HUES48 (cell line): ENCODE data around the gene CDH5.

Experiments used
- H3K27ac ChIP-seq: one replicate; pipeline ENCODE4 v1.7.0; 2013; ENCODE audit warnings: low read depth, low read length, inconsistent platforms
- H3K27me3 ChIP-seq: 2 replicates; pipeline ENCODE4 v1.6.1; 2013; ENCODE audit warnings: mild to moderate bottlenecking, low read length; ENCODE audit not compliant: control insufficient read depth, insufficient read depth
- H3K36me3 ChIP-seq: 2 replicates; pipeline ENCODE4 v1.6.1; 2013; ENCODE audit warnings: low read length; ENCODE audit not compliant: control insufficient read depth, insufficient read depth
- H3K4me1 ChIP-seq: 2 replicates; pipeline ENCODE4 v1.6.1; 2013; ENCODE audit warnings: mild to moderate bottlenecking, low read length; ENCODE audit not compliant: control insufficient read depth, insufficient read depth
- H3K4me3 ChIP-seq: 2 replicates; pipeline ENCODE4 v1.5.1; 2013; ENCODE audit warnings: mild to moderate bottlenecking, low read depth, low read length
- H3K9ac ChIP-seq: 2 replicates; pipeline ENCODE4 v1.6.1; 2013; ENCODE audit warnings: mild to moderate bottlenecking, low read depth, low read length, moderate library complexity
- H3K9me3 ChIP-seq: 2 replicates; pipeline ENCODE4 v1.6.1; 2013; ENCODE audit warnings: low read length; ENCODE audit not compliant: control insufficient read depth, insufficient read depth

The CDH5 gene

DNA sequence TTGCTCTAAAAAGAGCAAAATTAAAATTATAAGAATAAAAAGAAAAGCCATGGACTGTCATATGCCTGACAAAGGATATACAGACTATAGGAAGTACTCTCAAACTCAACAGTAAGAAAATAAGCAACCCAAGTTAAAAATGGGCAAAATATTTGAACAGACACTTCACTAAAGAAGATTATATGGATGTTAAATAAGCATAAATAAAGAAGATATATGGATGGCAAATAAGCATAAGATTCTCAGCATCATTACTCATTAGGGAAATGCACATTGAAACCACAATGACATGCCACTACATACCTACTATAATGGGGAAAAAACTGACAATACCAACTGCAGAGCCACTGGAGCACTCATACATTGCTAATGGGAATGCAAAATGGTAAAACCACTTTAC is 45.7 kb downstream of the CDH5 start:
- Histone ChIP-seq H3K36me3 (no peaks in the 10 kb centered on the region), H3K27me3 (peaks cover 3% of the 10 kb centered on the region; the same call in 1 of the 2 replicates), H3K4me3 (no peak overlapping the region), H3K9ac (no peak overlapping the region), H3K4me1 (peaks cover 5% of the 10 kb centered on the region; the same call in 1 of the 2 replicates), H3K9me3 (no peaks in the 10 kb centered on the region), H3K27ac (no peak overlapping the region)

DNA sequence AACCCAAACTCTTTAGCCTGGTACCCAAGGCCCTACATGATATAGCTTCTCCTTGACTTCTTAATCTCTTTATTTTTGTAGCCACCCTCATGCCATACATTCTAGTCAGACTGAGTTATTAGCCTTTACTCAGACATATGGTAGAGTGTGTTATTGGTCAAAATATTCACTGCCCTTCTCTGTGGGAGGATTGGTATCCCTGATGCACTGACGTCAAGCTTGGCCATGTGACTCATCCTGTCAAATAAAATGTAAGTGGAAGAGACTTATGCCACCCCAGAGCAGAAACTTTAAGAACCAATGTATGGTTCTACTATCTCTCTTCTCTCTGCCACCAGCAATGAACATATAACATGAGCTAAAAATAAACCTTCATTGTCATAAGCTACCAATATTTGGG is 48.4 kb downstream of the CDH5 start:
- Histone ChIP-seq H3K9ac (no peak overlapping the region), H3K9me3 (no peaks in the 10 kb centered on the region), H3K4me1 (no peaks in the 10 kb centered on the region), H3K4me3 (no peak overlapping the region), H3K27me3 (no peaks in the 10 kb centered on the region), H3K36me3 (no peaks in the 10 kb centered on the region), H3K27ac (no peak overlapping the region)

DNA sequence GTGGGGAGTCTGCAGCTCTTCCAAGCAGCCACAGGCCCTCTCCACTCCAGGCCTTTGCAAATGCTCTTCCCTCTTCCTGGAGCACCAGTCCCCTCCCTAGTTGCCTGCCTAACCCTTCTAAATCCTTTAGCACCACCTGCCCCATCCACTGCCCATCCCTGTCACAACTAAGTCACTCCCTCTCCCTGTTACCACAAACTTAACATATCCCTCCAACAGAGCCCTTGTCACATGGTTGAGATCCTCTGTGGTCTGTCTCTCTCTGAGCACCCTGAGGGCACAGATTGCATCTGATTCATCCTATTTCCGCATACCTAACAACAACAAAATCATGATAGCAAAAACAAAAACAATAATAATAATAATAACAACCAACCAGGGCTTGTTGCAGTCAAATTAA is 49.6 kb downstream of the CDH5 start:
- no peaks in the 10 kb centered on the region for H3K4me1 ChIP-seq
- no peaks in the 10 kb centered on the region for H3K9me3 ChIP-seq
- no peak overlapping the region for H3K27ac ChIP-seq
- H3K27me3 ChIP-seq: peaks cover 5% of the 10 kb centered on the region; the same call in 1 of the 2 replicates
- H3K4me3 ChIP-seq: no peak overlapping the region
- no peak overlapping the region for H3K9ac ChIP-seq
- H3K36me3 ChIP-seq: no peaks in the 10 kb centered on the region

DNA sequence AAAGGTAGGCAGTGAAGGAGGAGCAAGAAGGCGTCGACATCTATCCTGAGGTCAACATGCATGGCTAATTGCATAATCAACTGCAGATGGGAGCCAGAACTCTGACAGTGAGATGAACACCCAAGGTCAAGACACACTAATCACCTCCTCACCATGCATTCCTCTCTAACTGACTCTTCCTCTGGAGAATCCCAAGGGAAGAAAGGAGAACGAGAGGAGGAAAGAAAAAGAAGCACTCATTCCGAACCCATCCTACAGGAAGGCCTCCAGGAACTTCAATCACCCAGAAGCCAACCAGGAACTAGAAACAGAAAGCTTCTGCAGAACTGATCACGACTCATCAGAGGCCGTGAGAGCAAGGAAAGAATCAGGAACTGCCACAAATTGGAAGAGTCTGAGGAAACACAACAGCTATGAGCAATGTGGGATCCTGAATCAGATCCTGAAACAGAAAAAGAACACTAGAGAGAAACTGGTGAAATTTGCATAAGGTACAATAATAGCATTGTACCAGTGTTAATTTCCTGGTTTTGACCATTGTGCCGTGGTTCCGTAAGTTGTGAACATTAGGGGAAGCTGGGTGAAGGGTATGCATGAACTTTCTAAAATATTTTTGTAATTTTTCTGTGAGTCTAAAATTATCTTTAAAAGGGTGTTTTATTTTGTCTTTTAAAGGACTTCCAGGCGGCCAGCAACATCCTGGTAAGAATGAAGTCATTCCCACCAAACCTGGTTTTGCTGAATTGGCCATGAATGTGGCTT is 50.6 kb downstream of the CDH5 start:
- no peak overlapping the region for H3K9ac ChIP-seq
- H3K27me3 ChIP-seq: peaks cover 8% of the 10 kb centered on the region; the same call in 1 of the 2 replicates
- no peak overlapping the region for H3K27ac ChIP-seq
- no peaks in the 10 kb centered on the region for H3K4me1 ChIP-seq
- no peaks in the 10 kb centered on the region for H3K9me3 ChIP-seq
- H3K4me3 ChIP-seq: no peak overlapping the region
- no peaks in the 10 kb centered on the region for H3K36me3 ChIP-seq

DNA sequence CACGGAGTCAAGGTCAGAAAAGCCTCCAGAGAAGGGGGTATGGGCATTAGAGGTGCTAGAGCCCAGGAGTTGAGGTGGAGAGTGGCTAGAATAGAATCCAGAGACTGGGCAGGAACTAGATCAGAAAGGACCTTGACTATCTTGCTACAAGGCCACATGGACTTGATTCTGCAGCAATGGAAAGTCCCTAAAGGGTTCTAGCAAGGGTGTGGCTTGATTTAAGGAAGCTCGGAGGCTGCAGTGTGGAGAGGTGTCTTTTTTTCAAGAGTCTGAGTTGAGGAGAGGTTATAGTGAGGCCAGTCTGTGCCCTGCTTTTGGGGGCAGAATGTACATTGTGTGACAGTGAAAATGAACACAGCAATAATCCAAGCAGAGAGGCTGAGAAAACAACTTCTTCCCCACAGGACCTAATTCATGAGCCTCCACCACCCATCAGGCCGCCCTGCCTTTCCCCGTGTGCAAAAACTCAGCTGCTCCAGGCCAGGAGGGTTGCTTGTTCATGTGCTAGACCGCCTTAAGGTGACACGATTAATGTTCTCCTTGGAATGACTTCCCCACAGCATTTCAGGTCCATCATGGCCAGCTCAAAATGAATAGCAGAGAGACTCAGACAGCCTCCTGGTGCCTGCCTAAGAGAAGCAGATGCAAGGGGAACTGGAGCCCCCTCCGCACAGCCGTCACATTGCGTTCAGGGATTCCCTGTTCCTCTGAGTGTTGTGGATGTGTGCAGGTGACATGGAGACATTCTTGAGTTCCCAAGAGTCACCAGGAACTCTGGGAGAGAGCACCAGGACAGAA is 51.9 kb downstream of the CDH5 start:
- H3K9me3 ChIP-seq: no peaks in the 10 kb centered on the region
- no peaks in the 10 kb centered on the region for H3K36me3 ChIP-seq
- H3K4me1 ChIP-seq: no peaks in the 10 kb centered on the region
- peaks cover 19% of the 10 kb centered on the region for H3K27me3 ChIP-seq
- H3K4me3 ChIP-seq: no peak overlapping the region
- H3K9ac ChIP-seq: no peak overlapping the region
- H3K27ac ChIP-seq: no peak overlapping the region

DNA sequence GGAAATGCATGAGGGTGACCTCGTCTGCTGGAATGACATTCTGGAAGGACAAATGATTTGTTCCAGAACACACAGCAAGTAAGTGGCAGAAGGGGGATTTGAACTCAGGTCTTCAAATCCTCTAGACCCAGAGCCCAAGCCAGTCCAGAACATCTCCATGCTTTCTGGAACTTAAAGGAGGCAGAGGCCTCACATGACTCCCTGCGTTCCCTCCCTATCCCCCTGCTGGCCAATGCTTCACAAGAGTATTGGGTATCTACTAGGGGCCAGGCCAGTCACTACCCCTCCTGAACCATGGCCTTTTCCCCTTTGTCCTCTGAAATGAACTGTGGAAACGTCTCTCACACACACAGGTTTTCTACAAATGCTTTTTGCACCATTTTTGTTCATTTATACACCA is 53.0 kb downstream of the CDH5 start:
- Histone ChIP-seq H3K36me3 (no peaks in the 10 kb centered on the region), H3K9me3 (no peaks in the 10 kb centered on the region), H3K9ac (no peak overlapping the region), H3K4me1 (no peaks in the 10 kb centered on the region), H3K4me3 (no peak overlapping the region), H3K27ac (no peak overlapping the region), H3K27me3 (peaks cover 31% of the 10 kb centered on the region)

DNA sequence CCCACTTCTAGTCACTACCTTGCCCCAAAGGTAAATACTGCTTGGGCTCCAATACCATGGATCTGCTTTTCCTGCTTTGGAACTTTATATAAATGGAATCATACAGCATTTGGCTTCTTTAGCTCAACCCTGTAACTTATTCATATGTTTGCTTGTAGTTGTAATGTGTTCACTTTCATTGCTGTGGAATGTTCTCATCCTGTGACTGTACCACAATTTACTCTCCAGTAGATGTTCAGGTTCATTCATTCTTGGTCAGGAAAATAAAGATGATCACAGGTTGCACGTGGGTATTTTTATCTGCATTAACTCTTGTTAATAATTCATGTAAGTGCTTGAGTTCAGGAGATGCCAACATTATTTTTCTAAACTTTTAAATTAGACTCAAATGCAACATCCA is 53.9 kb downstream of the CDH5 start:
- Histone ChIP-seq H3K27me3 (peaks cover 40% of the 10 kb centered on the region), H3K27ac (no peak overlapping the region), H3K4me1 (no peaks in the 10 kb centered on the region), H3K9me3 (no peaks in the 10 kb centered on the region), H3K9ac (no peak overlapping the region), H3K36me3 (no peaks in the 10 kb centered on the region), H3K4me3 (no peak overlapping the region)

DNA sequence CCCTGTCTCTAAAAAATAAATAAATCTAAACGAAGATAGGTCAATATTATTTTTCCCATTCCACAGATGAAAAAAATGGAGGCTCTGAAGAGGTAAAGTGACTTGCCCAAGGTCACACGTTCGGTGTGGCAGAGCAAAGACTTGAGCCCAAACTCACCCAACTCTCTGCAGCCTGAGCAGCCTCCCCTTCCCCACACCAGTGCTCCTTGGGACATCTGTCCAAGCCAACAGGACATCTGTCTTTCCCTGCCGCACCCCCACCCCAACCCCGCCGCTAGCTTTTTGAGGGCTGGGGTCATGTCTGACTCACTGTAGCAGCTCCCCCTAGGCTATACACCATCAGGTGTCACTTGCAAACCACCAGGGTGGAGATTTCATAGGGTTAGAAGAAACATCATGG is 55.4 kb downstream of the CDH5 start:
- H3K27ac ChIP-seq: no peak overlapping the region
- H3K9me3 ChIP-seq: no peaks in the 10 kb centered on the region
- no peaks in the 10 kb centered on the region for H3K36me3 ChIP-seq
- H3K4me3 ChIP-seq: no peak overlapping the region
- H3K4me1 ChIP-seq: peaks cover 4% of the 10 kb centered on the region; the same call in 1 of the 2 replicates
- H3K9ac ChIP-seq: no peak overlapping the region
- peaks cover 53% of the 10 kb centered on the region for H3K27me3 ChIP-seq

DNA sequence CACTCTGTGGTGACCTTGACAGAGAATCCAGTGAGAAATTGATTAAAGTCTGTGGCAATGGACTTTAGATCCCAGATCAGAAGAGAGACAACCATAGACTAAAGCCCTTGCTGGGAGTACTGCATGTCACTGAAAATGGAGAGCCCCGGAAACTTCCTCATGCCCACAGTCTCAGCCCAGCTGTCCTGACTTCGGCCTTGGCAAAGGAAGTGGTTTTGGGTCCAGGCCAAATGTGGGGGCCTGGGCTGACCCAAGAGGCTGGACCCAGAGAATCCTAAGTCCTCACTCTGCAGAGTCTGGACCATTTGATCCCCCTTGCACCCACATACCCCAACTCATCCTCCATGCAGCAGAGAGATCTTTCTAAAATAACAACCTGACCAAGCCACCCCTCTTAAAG is 55.9 kb downstream of the CDH5 start:
- no peak overlapping the region for H3K27ac ChIP-seq
- H3K9ac ChIP-seq: no peak overlapping the region
- H3K4me3 ChIP-seq: no peak overlapping the region
- H3K4me1 ChIP-seq: peaks cover 4% of the 10 kb centered on the region; the same call in 1 of the 2 replicates
- no peaks in the 10 kb centered on the region for H3K36me3 ChIP-seq
- no peaks in the 10 kb centered on the region for H3K9me3 ChIP-seq
- peaks cover 56% of the 10 kb centered on the region for H3K27me3 ChIP-seq

DNA sequence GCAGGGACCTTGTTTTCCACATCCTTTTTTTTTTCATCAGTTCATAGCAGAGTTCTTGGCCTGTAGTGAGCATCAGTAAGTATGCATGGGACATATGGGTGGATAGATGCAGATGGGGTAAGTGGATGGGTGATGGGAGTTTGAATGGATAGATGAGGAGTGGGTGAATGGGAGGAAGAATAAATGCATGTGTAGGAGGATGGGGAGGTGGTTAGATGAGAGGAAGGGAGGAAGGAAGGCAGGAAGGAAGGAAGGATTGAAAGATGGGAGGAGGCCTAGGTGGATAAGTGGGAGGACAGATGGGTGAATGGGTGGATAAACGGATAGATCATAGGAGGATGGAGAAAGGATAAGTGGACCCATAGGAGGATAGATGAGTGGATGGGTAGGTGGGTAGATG is 56.7 kb downstream of the CDH5 start:
- no peaks in the 10 kb centered on the region for H3K36me3 ChIP-seq
- H3K9ac ChIP-seq: no peak overlapping the region
- H3K4me1 ChIP-seq: peaks cover 5% of the 10 kb centered on the region
- no peak overlapping the region for H3K4me3 ChIP-seq
- no peaks in the 10 kb centered on the region for H3K9me3 ChIP-seq
- no peak overlapping the region for H3K27ac ChIP-seq
- H3K27me3 ChIP-seq: peaks cover 64% of the 10 kb centered on the region

DNA sequence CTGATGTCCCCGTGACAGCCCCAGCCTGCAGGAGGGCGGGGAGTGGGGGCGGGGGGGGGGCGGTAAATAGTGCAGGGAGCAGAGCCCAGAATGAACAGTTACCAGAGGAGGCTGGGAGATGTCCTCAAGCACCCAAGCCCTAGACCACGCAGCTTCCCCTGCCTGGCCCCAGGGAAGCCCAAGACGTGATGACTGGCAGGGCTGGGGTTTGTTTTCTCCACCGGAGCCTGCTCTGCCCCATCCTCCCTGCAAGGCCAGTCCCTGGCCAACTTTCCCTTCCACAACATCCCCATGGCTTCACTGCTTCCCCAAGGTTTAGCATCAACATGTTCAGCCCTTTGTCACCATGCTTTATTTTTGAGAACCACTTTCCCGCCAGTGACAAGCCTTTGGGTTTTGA is 59.2 kb downstream of the CDH5 start:
- Histone ChIP-seq H3K4me1 (peaks cover 14% of the 10 kb centered on the region), H3K9me3 (no peaks in the 10 kb centered on the region), H3K27me3 (peaks cover 88% of the 10 kb centered on the region), H3K9ac (no peak overlapping the region), H3K36me3 (no peaks in the 10 kb centered on the region), H3K4me3 (no peak overlapping the region), H3K27ac (no peak overlapping the region)
